Liver (tissue), 3 donors: ENCODE data around the gene NFKB1.

Experiments used
- EGR1 ChIP-seq, 2 donors: IDR thresholded peaks; 2 replicates each; pipeline ENCODE4 v1.6.1; 2016 to 2018; ENCODE audit warnings: antibody characterized with exemption in 2 of 2, low read depth in 2 of 2
- TF ChIP-seq, protein P1 (sequence below): fragments of 150-350 bp; IDR thresholded peaks from 2 replicates; pipeline ENCODE4 v1.5.1; 2017; ENCODE audit warnings: improper control_type of control experiment, low read depth, low read length; ENCODE audit not compliant: missing input control
- TF ChIP-seq, protein P2 (sequence below): IDR thresholded peaks from 2 replicates; pipeline ENCODE4 v1.6.1; 2016; ENCODE audit warnings: antibody characterized with exemption
- donor health status: healthy.
- donor health status: healthy.

DNA sequence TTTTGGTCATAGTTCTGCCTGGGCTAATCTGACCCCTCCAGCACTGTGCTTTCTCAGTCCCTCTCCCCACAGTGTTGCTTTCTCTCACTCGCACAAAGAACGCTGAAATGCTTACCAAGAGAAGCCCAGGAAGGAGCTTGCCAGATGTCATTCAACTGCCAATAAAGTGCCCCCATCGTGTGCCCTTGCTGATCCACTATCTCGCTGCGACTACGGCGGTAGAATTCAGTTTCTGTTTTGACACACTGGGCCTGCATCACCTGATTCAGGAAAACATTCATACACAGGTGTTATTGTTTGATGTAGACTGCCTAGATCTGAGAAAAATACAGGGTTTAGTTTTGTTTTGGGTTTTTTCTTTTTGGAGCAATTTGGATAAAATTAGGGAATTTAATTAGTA lies 138.4 kb downstream of the NFKB1 start:
- TF ChIP-seq, protein P1, sequence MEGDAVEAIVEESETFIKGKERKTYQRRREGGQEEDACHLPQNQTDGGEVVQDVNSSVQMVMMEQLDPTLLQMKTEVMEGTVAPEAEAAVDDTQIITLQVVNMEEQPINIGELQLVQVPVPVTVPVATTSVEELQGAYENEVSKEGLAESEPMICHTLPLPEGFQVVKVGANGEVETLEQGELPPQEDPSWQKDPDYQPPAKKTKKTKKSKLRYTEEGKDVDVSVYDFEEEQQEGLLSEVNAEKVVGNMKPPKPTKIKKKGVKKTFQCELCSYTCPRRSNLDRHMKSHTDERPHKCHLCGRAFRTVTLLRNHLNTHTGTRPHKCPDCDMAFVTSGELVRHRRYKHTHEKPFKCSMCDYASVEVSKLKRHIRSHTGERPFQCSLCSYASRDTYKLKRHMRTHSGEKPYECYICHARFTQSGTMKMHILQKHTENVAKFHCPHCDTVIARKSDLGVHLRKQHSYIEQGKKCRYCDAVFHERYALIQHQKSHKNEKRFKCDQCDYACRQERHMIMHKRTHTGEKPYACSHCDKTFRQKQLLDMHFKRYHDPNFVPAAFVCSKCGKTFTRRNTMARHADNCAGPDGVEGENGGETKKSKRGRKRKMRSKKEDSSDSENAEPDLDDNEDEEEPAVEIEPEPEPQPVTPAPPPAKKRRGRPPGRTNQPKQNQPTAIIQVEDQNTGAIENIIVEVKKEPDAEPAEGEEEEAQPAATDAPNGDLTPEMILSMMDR = no peak
- TF ChIP-seq EGR1 (IDR thresholded peaks at IDR 0.05; ENCODE audit: low read depth in 2 of 2) = no peak
- TF ChIP-seq, protein P2, sequence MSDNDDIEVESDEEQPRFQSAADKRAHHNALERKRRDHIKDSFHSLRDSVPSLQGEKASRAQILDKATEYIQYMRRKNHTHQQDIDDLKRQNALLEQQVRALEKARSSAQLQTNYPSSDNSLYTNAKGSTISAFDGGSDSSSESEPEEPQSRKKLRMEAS = no peak
